SIG-M5 (cell line): ENCODE results near the gene MED15.
"Not testable (repeated sequence)": the region's sequence is repeated elsewhere in the genome, so short reads cannot be mapped to it uniquely, and the experiment has no call there.

ENCODE experiments used
- DNase-seq: peaks from one replicate; lab custom pipeline; 2025; lab: John Stamatoyannopoulos, UW

The MED15 gene

DNA sequence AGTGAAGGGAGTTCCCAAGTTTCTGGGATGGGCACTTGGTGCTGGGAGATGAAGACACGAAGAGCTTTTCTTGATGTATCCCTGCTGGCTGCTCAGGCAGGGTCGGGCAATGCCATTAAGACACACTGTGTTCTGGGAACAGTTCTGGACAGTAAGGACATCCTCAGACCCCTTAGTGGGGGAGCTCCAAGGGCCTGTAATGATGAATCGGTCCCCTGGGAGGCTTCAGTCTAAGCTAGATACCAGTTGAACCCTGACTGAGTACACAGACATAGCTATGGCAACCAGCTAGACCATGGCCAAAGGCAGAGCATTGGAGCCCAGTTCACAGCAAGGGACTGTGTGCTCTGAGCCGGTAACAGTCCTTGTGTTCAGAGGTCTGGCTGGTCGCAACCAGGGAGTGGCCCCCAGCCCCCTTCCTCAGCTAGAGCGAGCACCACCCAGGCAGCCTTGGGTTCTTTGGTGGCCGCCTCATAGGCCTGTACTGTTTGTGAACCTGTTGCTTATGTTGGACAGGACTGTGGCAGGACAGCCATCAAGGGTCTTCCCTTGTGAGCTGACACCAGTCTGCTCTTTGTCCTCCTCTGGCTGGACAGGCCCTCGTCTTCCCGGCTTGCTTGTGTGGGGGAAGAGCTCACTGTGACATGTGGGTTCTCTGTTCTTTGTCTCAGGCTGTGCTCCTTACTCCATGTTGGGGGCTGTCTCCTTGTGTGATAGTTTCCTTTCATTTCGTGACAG lies 25.0 kb downstream of the MED15 start:
- no peak for DNase-seq

GRCh38 chr22:20533095-20533878 lies 25.9 kb downstream of the MED15 start:
- DNase-seq = no peak

- no peak for DNase-seq
These were observed 26.5 kb downstream of the MED15 start for GRCh38 chr22:20533879-20534265.

GRCh38 chr22:20536590-20537324 lies 29.3 kb downstream of the MED15 start:
- DNase-seq = no peak

DNA sequence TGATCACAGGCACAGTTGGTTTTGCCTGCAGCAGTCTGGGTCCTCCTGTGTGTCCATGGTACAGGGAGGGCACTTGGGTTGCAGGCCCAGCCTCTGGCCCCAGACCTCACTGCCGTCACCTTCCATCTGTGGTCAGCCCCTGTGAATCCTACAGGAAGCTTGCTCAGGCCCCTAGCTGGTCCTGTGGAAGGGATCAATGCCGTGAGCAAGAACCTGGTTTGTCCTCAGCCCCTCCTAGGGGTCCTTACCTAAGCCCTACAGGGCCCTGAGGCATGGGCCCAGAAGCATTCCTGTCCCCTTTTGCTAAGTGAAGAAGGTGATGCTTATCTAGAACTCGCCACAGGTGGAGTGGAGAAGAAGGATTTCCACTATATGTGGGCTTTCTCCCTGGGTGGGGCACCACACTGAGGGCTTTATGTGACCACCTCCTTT lies 29.9 kb downstream of the MED15 start:
- DNase-seq = no peak

DNA sequence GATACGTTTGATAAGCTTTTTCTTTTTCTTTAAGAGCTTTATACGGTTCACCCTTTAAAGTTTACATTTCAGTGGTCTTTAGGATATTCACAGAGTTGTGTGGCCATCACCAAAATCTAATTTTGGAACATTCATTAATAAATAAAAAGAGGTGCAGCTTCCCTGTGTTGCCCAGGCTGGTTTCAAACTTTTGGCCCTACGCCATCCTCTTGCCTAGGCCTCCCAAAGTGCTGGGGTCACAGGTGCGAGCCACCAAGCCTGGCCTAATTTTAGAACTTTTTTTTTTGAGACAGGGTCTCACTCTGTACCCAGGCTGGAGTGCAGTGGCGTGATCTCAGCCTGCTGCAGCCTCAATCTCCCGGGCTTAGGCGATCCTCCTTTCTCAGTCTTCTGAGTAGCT lies 30.6 kb downstream of the MED15 start:
- no peak for DNase-seq

DNA sequence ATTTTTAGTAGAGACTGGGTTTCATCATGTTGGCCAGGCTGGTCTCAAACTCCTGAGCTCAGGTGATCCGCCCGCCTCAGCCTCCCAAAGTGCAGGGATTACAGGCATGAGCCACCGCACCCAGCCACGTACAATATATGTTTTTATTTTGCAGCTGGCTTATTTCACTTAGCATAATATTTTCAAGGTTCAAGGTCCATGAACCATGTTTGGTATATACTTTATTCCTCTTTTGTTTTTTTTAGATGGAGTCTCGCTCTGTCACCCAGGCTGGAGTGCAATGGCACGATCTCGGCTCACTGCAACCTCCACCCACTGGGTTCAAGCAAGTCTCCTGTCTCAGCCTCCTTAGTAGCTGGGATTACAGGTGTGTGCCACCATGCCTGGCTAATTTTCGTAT lies 31.5 kb downstream of the MED15 start:
- DNase-seq = not testable (repeated sequence)

GRCh38 chr22:20542055-20542454 lies 34.6 kb downstream of the MED15 start:
- DNase-seq = no peak

- DNase-seq = no peak
These were observed 35.3 kb downstream of the MED15 start for GRCh38 chr22:20542736-20543135.

DNA sequence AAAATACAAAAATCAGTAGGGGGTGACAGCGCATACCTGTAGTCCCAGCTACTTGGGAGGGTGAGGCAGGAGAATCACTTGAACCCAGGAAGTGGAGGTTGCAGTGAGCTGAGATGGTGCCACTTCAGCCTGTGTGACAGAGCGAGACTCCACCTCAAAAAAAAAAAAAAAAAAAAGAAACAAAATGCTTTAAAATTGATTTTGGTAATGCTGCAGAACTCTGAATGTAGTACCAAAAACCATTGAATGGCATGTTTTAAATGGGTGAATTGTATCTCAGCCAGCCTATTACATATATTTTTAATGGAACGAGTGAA lies 37.9 kb downstream of the MED15 start:
- DNase-seq = not testable (repeated sequence)

DNA sequence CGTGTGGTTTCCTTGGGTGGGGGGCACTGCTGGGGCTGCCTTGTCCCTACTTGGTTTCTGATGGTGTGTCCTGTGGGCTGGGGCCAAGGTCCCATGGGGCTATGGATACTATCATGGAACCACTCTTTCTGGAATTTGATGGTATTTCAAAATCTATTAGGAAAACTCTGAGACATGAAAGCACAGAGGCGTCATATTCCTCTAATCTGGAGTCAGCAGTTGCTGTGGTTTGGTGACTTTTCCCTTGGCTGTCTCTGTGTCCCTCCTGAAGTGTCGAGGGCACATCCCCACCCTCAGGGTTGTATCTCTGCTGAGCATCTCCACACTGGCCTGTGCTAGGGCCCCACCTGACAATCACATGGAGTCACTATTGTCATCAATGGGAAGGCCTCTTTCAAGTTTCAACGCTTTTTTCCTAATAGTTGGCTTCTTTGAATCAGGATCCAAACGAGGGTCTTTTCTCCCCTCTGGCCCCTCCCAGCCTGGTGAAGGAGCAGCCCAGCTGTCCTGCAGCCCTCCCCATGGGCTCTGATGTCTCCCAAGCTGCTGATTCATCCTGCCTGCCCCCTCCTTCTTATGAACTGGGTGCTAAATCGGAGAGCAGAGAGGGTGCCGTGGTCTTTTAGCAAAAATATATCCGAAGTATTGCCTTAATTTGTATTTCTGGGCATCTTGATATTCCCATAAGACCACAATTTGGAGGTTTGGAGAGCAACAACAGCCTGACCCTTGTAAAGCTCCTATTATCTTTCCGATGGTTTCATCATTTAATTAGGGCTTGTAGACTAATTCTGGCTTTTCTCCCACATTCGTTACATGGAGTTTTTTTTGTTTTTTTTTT lies 38.5 kb downstream of the MED15 start:
- DNase-seq = no peak

- no peak for DNase-seq
These were observed 39.1 kb downstream of the MED15 start for GRCh38 chr22:20546541-20546950.

DNA sequence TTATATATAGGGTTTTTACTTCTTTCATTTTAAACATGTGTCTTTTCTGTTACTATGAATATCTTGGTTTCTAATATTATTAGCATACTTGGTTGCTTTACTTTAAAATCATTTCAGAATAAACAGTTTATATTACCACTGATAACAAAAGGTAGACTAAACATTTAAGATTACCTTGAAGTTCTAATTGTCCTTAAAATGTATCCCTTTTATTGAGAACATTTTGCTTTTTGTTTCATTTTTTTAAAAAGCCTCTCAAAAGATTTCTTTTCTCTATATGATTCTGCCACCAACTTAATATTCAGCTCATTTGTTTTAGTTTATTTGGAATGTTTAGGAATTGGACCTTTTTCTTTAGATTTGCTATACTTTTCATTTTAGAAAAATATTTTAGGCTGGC lies 39.6 kb downstream of the MED15 start:
- no peak for DNase-seq

DNA sequence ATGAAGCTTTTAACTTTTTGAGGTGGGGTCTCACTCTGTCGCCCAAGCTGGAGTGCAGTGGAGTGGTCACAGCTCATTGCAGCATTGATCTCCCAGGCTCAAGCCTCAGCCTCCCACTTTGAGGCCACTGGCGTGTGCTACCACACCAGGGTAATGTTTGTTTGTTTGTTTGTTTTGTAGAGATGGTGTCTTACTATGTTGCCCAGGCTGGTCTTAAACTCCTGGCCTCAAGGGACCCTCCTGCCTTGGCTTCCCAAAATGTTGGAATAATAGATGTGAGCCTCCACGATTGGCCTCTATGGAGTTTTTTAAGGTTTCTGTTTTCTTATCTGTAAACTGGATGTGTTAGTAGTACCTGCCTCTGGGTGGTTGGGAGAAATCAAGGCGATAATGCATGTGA lies 41.4 kb downstream of the MED15 start:
- no peak for DNase-seq

GRCh38 chr22:20549232-20549841 lies 41.9 kb downstream of the MED15 start:
- DNase-seq = no peak

DNA sequence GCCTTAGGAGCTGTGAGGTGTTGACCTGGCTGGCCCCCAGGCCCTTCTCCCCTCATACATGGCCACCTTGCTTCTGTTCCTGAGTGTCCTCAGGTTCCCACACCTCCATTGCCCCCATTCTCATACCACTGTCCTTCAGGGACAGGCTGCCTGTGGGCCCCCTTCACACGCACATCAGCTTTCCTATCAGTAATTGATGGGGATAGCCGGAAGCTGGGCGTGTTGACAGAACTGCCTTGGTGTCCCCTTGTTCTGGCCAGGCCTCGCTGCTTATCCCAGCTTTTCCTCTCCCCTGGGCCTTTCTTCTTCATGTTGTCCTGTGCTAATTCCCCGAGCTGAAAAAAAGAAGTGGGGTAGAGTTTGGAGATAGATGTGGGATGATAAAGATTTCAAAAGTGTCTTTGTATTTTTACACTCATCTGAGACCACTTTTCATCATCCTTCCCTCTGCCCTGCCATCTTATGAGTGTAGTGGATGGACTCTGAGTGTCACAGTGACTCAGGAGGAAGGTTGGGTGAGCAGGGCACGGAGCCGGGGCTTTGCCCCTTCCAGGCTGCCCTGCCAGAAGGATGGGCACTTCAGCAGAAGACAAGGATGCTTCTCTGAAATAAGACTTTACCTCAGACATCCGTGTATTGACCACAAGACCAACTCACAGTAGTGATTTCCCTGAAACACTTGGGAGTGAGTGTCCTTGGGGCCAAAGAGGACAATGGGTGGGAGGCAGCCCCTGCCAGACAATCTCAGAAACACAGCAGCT lies 42.8 kb downstream of the MED15 start:
- no peak for DNase-seq

DNA sequence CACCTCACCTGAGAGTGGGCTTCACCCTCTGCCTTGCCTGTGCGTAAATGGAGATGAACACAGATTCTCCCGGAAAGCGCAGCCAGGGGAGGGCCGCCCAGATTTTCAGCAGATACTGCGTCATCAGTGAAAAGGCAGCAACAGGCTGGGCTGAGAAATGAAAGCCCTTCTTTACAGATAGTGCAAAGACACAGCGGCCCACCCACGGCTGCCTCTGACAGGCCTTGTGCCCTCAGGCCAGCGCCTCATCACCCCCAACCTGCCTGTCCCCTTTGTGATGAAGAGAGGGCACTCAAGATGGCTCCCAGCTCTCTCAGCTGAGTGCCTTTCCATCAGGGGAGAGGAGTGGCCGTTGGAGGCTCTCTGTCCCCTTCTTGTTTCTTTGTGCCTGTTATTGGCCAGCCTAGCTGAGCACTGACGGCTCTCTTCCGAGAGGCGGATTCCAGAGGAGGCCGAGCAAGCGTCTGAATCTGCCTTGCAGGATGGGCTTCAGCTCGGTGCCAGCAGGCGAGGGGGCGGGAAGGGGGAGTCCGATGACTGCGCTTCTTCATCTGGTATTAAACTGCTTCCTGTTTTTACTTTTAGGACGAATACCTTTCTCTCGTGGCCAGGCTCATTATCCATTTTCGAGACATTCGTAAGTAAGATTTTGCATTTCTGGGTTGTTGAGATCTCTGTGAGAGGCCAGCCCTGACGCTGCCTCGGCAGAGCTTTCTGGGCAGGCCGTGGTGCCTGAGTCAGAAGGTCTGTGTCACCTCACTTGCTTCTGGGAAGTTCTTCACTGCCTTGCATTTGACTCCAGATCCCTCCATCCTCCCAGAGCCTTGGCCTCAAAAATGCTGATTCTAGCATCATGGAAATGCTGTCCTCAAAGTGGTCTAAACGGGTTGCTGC lies 43.7 kb downstream of the MED15 start:
- DNase-seq = no peak

DNA sequence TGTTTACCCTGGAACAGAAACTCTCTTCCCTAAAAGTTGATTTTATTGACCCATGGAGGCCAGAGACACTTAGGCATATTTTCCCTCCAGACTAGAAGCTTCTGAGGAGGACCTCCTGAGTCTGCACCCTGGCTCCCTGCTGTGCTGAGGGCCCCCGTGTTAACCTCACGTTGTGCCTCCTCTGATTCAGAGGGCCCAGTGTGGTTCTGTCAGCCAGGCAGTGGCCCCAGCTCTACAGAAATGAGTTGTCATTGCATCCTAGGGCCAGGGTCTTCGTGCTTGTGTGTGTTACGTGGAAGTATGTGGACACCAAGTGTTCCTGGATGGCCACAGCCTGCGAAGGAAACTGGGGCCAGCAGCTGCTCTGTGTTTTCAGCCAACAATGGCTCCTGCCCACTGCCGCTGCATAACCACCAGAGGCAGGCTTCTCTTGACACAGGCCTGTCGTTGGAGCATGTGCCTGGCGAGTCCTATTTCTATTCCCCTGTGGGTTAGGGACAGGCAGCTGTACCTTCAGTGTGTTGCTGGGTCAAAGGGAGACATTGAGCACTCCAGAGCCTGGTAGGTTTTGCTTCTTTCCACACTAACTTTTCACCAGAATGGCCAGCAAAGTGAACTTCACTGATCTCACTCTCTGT lies 44.5 kb downstream of the MED15 start:
- no peak for DNase-seq
